HepG2 (cell line): Measurements from ENCODE around the gene JAG1. TPM values are rescaled to one million over a fixed set of nuclear protein-coding genes. Genes with fewer than 3 reads are reported as not detected.

Experiments
- KMT2B ChIP-seq: IDR thresholded peaks from 2 replicates; pipeline ENCODE4 v1.6.1; 2016; ENCODE audit warnings: missing genetic modification reagents, missing compliant biosample characterization
- RARG ChIP-seq: sonication (generic); formaldehyde crosslinking; IDR thresholded peaks from 2 replicates; pipeline ENCODE4 v1.4.0; 2020; ENCODE audit warnings: low read depth, mild to moderate bottlenecking, missing genetic modification reagents
- SMAD9 ChIP-seq: sonication (generic); formaldehyde crosslinking; IDR thresholded peaks from 2 replicates; pipeline ENCODE4 v1.5.1; 2020; ENCODE audit warnings: mild to moderate bottlenecking, missing genetic modification reagents
- ZFP1 ChIP-seq: IDR thresholded peaks from 2 replicates; pipeline ENCODE4 v1.6.1; 2016
- ZMYM4 ChIP-seq: sonication (generic); formaldehyde crosslinking; IDR thresholded peaks from 2 replicates; pipeline ENCODE4 v1.8.1; 2023; ENCODE audit warnings: mild to moderate bottlenecking, missing genetic modification reagents
- ZNF10 ChIP-seq: sonication (generic); formaldehyde crosslinking; IDR thresholded peaks from 2 replicates; pipeline ENCODE4 v1.4.0; 2020; ENCODE audit warnings: mild to moderate bottlenecking, low read depth, missing genetic modification reagents, borderline replicate concordance
- ZNF253 ChIP-seq: sonication (generic); formaldehyde crosslinking; IDR thresholded peaks from 2 replicates; pipeline ENCODE4 v1.8.0; 2022; ENCODE audit warnings: mild to moderate bottlenecking, missing genetic modification reagents, borderline replicate concordance
- ZNF260 ChIP-seq: sonication (generic); formaldehyde crosslinking; IDR thresholded peaks from 2 replicates; pipeline ENCODE4 v1.4.0; 2020; ENCODE audit warnings: missing genetic modification reagents, low read depth, mild to moderate bottlenecking, borderline replicate concordance
- ZNF562 ChIP-seq: sonication (generic); formaldehyde crosslinking; IDR thresholded peaks from 2 replicates; pipeline ENCODE4 v1.8.0; 2022; ENCODE audit warnings: missing genetic modification reagents, borderline replicate concordance
- ZNF720 ChIP-seq: sonication (generic); formaldehyde crosslinking; IDR thresholded peaks from 2 replicates; pipeline ENCODE4 v1.4.0; 2020; ENCODE audit warnings: missing genetic modification reagents
- ZNF788 ChIP-seq: sonication (generic); formaldehyde crosslinking; IDR thresholded peaks from 2 replicates; pipeline ENCODE4 v1.5.0; 2020; ENCODE audit warnings: mild to moderate bottlenecking, missing genetic modification reagents, borderline replicate concordance
- polyA plus RNA-seq, 8 experiments: library from polyadenylated mRNA; depleted of rRNA in 3 of 8; stranded (reverse) in 7 of 8; unstranded in 1 of 8; fragments of >200 nt; fragmentation: Illumina TruSeq in 4 of 8; extraction: Trizol in 4 of 8; gene quantifications; 2 replicates each; pipeline versions ENCODE4 v1.2.1 to v1.2.3, GENCODE V29; 2011 to 2016; ENCODE audit warnings: low read depth in 4 of 8, missing spikeins in 1 of 8, mixed read lengths in 1 of 8; ENCODE audit not compliant: insufficient read depth in 1 of 8
- total RNA-seq, 5 experiments: library from RNA; depleted of rRNA; stranded (reverse); fragments of >200 nt; fragmentation: Illumina TruSeq; extraction: Trizol; gene quantifications; 2 replicates each; pipeline ENCODE4 v1.2.3, GENCODE V29; 2016; ENCODE audit warnings: low read depth in 1 of 5
- TF ChIP-seq, protein P1 (sequence below): sonication (generic); formaldehyde crosslinking; IDR thresholded peaks from 2 replicates; pipeline ENCODE4 v1.4.0; 2020; ENCODE audit warnings: missing genetic modification reagents, borderline replicate concordance
- TF ChIP-seq, protein P2 (sequence below): sonication (generic); formaldehyde crosslinking; IDR thresholded peaks from 2 replicates; pipeline ENCODE4 v1.9.0; 2021; ENCODE audit warnings: missing genetic modification reagents, mild to moderate bottlenecking, borderline replicate concordance
- TF ChIP-seq, protein P3 (sequence below): sonication (generic); formaldehyde crosslinking; IDR thresholded peaks from 2 replicates; pipeline ENCODE4 v1.5.0; 2020; ENCODE audit warnings: mild to moderate bottlenecking, missing genetic modification reagents, borderline replicate concordance

JAG1 gene
- total and polyA plus RNA-seq, 2 of the 13 experiments (the other 11 are each of a cell fraction or from before 2014, with no cell fraction given) = 47.1 to 56.3 TPM

DNA sequence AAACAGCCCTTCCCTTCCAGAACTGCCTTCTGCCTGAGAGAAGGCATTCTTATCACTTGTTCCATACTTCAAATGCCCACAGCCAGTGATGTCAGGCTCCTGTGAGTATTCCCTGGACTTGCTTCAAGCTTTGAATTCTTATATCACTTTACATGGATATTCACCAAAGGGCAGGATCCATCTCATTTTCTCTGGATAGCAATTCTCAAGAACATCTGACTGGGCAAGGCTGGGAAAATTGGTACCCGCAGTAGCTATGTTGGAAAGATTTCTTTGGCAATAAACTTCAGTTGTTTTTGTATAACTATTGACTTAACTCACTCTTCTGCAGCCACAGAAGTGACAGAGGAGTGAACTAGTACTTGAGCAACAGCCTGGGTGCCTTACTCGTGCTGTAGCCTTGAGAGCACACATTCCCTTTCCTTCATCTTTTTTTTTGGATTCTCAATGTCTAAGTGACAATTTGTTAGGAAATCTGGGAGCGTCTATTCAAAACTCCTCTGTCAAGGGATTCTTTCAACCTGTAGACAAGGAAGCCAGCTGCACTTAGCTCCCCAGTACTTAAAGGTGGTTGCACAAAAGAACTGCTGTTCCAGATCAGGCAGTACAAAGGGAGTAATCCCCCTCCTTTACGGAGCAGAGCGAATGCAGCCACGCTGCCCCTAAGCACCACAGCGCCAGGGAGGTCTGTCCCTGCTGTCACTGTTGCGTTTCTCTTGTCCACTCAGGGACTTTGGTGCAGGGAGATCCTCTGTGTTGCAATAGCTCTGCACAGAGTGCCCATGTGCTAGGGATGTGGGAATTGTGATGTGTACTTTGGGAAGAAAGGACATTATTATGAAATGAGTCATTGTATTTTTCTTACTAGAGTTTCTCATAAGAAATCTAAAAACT is 69.6 kb downstream of the JAG1 start (continued):
- TF ChIP-seq, protein P1, sequence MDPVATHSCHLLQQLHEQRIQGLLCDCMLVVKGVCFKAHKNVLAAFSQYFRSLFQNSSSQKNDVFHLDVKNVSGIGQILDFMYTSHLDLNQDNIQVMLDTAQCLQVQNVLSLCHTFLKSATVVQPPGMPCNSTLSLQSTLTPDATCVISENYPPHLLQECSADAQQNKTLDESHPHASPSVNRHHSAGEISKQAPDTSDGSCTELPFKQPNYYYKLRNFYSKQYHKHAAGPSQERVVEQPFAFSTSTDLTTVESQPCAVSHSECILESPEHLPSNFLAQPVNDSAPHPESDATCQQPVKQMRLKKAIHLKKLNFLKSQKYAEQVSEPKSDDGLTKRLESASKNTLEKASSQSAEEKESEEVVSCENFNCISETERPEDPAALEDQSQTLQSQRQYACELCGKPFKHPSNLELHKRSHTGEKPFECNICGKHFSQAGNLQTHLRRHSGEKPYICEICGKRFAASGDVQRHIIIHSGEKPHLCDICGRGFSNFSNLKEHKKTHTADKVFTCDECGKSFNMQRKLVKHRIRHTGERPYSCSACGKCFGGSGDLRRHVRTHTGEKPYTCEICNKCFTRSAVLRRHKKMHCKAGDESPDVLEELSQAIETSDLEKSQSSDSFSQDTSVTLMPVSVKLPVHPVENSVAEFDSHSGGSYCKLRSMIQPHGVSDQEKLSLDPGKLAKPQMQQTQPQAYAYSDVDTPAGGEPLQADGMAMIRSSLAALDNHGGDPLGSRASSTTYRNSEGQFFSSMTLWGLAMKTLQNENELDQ (CRISPR knock-in tag) = no peak
- TF ChIP-seq ZNF260 (CRISPR knock-in tag) = no peak
- no peak for TF ChIP-seq ZNF562 (CRISPR knock-in tag)
- TF ChIP-seq KMT2B (CRISPR knock-in tag) = peak; percentile 88
- TF ChIP-seq, protein P2, sequence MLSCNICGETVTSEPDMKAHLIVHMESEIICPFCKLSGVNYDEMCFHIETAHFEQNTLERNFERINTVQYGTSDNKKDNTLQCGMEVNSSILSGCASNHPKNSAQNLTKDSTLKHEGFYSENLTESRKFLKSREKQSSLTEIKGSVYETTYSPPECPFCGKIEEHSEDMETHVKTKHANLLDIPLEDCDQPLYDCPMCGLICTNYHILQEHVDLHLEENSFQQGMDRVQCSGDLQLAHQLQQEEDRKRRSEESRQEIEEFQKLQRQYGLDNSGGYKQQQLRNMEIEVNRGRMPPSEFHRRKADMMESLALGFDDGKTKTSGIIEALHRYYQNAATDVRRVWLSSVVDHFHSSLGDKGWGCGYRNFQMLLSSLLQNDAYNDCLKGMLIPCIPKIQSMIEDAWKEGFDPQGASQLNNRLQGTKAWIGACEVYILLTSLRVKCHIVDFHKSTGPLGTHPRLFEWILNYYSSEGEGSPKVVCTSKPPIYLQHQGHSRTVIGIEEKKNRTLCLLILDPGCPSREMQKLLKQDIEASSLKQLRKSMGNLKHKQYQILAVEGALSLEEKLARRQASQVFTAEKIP = no peak
- TF ChIP-seq ZNF720 (CRISPR knock-in tag) = 0 out of 2 replicates have a peak, but pooled peaks have one; percentile 40
- TF ChIP-seq ZNF253 (CRISPR knock-in tag) = no peak; the same call in 1 of the 2 replicates
- peak; percentile 94 for TF ChIP-seq ZMYM4 (CRISPR knock-in tag)
- TF ChIP-seq SMAD9 (CRISPR knock-in tag) = no peak
- TF ChIP-seq ZNF788 = peak; percentile 98
- TF ChIP-seq, protein P3, sequence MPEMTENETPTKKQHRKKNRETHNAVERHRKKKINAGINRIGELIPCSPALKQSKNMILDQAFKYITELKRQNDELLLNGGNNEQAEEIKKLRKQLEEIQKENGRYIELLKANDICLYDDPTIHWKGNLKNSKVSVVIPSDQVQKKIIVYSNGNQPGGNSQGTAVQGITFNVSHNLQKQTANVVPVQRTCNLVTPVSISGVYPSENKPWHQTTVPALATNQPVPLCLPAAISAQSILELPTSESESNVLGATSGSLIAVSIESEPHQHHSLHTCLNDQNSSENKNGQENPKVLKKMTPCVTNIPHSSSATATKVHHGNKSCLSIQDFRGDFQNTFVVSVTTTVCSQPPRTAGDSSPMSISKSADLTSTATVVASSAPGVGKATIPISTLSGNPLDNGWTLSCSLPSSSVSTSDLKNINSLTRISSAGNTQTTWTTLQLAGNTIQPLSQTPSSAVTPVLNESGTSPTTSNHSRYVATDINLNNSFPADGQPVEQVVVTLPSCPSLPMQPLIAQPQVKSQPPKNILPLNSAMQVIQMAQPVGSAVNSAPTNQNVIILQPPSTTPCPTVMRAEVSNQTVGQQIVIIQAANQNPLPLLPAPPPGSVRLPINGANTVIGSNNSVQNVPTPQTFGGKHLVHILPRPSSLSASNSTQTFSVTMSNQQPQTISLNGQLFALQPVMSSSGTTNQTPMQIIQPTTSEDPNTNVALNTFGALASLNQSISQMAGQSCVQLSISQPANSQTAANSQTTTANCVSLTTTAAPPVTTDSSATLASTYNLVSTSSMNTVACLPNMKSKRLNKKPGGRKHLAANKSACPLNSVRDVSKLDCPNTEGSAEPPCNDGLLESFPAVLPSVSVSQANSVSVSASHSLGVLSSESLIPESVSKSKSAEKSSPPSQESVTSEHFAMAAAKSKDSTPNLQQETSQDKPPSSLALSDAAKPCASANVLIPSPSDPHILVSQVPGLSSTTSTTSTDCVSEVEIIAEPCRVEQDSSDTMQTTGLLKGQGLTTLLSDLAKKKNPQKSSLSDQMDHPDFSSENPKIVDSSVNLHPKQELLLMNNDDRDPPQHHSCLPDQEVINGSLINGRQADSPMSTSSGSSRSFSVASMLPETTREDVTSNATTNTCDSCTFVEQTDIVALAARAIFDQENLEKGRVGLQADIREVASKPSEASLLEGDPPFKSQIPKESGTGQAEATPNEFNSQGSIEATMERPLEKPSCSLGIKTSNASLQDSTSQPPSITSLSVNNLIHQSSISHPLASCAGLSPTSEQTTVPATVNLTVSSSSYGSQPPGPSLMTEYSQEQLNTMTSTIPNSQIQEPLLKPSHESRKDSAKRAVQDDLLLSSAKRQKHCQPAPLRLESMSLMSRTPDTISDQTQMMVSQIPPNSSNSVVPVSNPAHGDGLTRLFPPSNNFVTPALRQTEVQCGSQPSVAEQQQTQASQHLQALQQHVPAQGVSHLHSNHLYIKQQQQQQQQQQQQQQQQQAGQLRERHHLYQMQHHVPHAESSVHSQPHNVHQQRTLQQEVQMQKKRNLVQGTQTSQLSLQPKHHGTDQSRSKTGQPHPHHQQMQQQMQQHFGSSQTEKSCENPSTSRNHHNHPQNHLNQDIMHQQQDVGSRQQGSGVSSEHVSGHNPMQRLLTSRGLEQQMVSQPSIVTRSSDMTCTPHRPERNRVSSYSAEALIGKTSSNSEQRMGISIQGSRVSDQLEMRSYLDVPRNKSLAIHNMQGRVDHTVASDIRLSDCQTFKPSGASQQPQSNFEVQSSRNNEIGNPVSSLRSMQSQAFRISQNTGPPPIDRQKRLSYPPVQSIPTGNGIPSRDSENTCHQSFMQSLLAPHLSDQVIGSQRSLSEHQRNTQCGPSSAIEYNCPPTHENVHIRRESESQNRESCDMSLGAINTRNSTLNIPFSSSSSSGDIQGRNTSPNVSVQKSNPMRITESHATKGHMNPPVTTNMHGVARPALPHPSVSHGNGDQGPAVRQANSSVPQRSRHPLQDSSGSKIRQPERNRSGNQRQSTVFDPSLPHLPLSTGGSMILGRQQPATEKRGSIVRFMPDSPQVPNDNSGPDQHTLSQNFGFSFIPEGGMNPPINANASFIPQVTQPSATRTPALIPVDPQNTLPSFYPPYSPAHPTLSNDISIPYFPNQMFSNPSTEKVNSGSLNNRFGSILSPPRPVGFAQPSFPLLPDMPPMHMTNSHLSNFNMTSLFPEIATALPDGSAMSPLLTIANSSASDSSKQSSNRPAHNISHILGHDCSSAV (CRISPR knock-in tag) = no peak
- no peak for TF ChIP-seq RARG (CRISPR knock-in tag)
- no peak for TF ChIP-seq ZNF10 (CRISPR knock-in tag)
- peak; percentile 93 for TF ChIP-seq ZFP1
